Mucosa of rectum (tissue), 2 donors: ENCODE measurements around the gene FAM131B.

ENCODE experiments used
- H3K27ac ChIP-seq, 2 donors: one replicate each; pipeline ENCODE4 v1.7.0; 2013; ENCODE audit warnings: inconsistent platforms in 2 of 2, low read depth in 2 of 2, low read length in 2 of 2
- H3K27me3 ChIP-seq, 2 donors: one replicate each; pipeline ENCODE4 v1.7.0; 2013; ENCODE audit warnings: low read length in 2 of 2; ENCODE audit not compliant: control insufficient read depth in 2 of 2, insufficient read depth in 2 of 2
- H3K36me3 ChIP-seq, 2 donors: one replicate each; pipeline ENCODE4 v1.7.0; 2013; ENCODE audit warnings: low read length in 2 of 2; ENCODE audit not compliant: control insufficient read depth in 2 of 2, insufficient read depth in 2 of 2
- H3K4me1 ChIP-seq, 2 donors: one replicate each; pipeline ENCODE4 v1.7.0; 2013; ENCODE audit warnings: low read length in 2 of 2, mild to moderate bottlenecking in 1 of 2; ENCODE audit not compliant: control insufficient read depth in 2 of 2, insufficient read depth in 2 of 2
- H3K4me3 ChIP-seq, 2 donors: one replicate each; pipeline ENCODE4 v1.7.0; 2013; ENCODE audit warnings: low read length in 2 of 2
- H3K9ac ChIP-seq, 2 donors: one replicate each; pipeline ENCODE4 v1.7.0; 2013; ENCODE audit warnings: low read length in 2 of 2, low read depth in 1 of 2, mild to moderate bottlenecking in 1 of 2
- H3K9me3 ChIP-seq, 2 donors: one replicate each; pipeline ENCODE4 v1.7.0; 2013; ENCODE audit warnings: low read length in 2 of 2; ENCODE audit not compliant: control insufficient read depth in 2 of 2
- donor health status: healthy.
- donor health status: Normal muscosa, but diverticular disease.

FAM131B gene

GRCh38 chr7:143372070-143372469 lies 9.6 kb upstream of the FAM131B start:
- Histone ChIP-seq H3K9ac (no peak overlapping the region), H3K27ac (peak overlapping the region; percentile 40 to 61), H3K36me3 (no peaks in the 10 kb centered on the region), H3K4me1 (peaks cover 15 to 46% of the 10 kb centered on the region in 2 donors), H3K9me3 (no peaks in the 10 kb centered on the region), H3K27me3 (no peaks in the 10 kb centered on the region), H3K4me3 (no peak overlapping the region)

DNA sequence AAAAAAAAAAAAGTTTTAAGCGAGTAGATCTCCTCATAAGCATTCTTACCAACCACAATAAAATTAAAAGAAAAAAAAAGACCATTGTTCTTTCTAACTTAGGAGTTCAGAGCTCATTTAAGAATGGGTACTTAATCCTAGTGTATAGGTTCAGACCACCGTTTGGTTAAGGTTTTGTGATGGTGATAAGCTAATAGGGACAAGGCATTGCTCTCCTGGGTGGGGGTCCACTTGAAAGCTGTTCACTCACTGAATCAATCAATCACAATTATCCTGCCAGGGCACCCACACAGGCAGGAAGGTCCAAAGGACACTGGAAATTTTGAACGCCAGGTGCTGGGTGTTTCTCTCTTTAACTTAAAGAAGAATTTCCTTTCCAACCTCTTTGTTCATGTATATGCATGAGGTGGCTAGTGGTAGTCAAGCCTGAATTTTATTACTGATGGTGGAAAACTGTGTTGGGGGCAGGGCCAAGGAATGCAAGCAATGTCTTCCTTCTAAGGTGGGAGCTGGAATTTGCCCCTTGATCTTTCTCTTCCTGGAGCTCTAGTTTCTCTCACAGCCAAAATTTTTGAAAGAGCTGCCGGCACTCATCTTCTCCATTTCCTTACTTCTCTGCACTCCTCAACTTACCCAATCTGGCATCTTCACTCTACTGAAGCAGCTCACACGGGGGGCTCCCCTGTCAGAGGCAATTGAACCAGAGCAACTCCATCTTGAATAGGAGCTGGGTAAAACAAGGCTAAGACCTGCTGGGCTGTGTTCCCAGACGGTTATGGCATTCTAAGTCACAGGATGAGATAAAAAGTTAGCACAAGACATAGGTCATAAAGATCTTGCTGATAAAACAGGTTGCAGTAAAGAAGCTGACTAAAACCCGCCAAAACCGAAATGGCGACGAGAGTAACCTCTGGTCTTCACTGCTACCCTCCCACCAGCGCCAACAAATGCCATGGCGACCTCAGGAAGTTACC lies 7.5 kb upstream of the FAM131B start:
- H3K27ac ChIP-seq, result peak overlapping the region; percentile 73 to 74
- no peak overlapping the region for H3K9ac ChIP-seq
- no peaks in the 10 kb centered on the region for H3K9me3 ChIP-seq
- H3K4me3 ChIP-seq, result no peak overlapping the region
- peaks cover 15 to 39% of the 10 kb centered on the region in 2 donors for H3K4me1 ChIP-seq
- H3K36me3 ChIP-seq, result no peaks in the 10 kb centered on the region
- H3K27me3 ChIP-seq, result no peaks in the 10 kb centered on the region

DNA sequence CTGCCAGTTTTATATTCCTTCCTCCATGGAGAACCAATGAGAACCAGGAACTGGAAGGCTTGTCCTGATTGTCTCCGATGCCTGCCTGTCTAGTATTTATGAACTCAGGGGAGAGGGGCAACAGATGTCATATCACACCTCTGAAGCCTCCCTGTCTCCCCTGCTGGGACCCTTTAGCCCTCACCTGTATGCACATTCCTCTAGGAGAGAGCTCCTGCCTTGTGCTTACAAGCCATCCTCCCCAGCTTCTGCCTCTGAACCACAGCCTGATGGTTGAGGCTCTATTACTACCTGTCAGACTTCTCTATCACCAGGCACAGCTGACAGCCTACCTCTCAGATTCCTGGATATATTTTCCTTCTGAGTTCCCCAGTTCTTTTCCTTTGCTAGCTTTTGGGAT lies 5.9 kb upstream of the FAM131B start:
- peaks cover 0 to under 1% of the 10 kb centered on the region in 2 donors for H3K9me3 ChIP-seq
- H3K27ac ChIP-seq, result peak overlapping the region; percentile 35 to 67
- H3K36me3 ChIP-seq, result no peaks in the 10 kb centered on the region
- peaks cover 4 to 5% of the 10 kb centered on the region in 2 donors for H3K27me3 ChIP-seq
- H3K9ac ChIP-seq, result no peak overlapping the region
- H3K4me3 ChIP-seq, result no peak overlapping the region
- H3K4me1 ChIP-seq, result peaks cover 15 to 39% of the 10 kb centered on the region in 2 donors

DNA sequence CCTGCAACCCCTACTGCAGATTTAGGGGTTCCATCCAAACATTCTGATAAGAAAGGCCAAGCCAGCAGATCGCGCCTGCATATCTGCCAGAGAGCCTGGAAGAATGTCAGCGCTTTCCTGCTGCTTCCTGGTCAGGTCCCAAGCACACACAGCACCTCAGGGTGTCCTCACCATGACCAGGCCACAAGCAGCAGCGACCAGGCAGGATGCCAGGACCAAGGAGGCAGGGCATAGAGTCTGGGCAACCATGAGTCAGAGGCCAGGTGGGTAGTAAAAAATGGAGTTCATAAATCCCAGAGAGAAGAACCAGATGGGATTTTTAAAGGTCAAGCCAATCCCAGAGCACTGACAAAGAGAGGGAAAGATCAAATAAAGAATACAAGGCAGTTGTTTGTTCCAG lies 5.5 kb upstream of the FAM131B start:
- no peak overlapping the region for H3K4me3 ChIP-seq
- peaks cover 0 to 2% of the 10 kb centered on the region in 2 donors for H3K9me3 ChIP-seq

DNA sequence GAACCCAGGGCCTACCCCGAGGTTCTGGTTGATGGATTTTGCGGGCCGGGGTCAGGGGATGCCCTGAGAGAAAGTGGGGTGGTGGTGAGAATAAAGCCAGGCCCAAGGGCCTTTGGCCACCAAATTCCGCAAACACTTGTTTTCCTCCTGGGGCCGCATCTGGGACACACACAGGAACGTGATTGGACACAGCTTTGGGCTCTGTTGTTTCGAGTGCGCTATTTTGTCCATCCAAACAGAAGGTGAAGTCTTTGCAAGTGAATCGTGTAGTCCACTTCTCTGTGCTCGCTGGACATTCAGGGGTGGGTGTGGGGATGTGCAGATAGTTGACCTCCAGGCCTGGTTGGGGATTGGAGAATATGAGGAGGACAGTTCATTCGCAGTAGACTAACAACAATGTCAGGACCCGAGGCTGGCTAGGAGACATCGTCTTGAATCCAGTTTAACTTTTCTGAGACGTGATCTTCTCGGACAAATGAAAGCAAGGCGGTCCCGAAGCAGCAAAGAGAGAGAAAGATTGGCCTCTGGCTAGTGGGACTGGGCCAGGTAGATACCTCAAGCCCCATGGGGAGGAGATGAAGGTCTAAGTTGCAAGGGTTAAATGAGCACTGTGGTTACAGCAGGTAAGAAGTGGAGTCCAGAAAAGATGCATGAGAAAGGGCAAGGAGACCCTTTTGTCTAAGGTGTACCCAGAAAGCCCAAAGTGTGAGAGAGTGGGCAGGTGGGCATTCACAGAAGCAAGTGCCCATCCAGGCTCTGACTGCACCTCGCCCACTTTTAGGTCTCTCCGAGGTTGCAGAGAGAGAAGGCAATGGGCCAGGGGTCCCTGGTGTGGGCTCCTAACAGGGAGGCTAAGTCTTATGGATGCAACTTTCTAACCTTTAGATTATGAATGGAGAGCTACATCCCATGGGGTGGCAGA lies 764 bp upstream of the FAM131B start:
- Histone ChIP-seq H3K4me1 (peaks cover 3 to 12% of the 10 kb centered on the region in 2 donors), H3K27me3 (peaks cover 20 to 23% of the 10 kb centered on the region in 2 donors), H3K27ac (no peak overlapping the region), H3K9ac (no peak overlapping the region), H3K36me3 (no peaks in the 10 kb centered on the region), H3K4me3 (peak overlapping the region in 1 of 2 donors; percentile 13), H3K9me3 (peaks cover 0 to 2% of the 10 kb centered on the region in 2 donors)

More for the DNA sequence above, 5.5 kb upstream of the FAM131B start:
- Histone ChIP-seq H3K27ac (peak overlapping the region; percentile 35 to 67), H3K27me3 (peaks cover 8 to 9% of the 10 kb centered on the region in 2 donors), H3K9ac (no peak overlapping the region), H3K36me3 (no peaks in the 10 kb centered on the region), H3K4me1 (peaks cover 15 to 39% of the 10 kb centered on the region in 2 donors)

- H3K27me3 ChIP-seq, result peaks cover 20 to 23% of the 10 kb centered on the region in 2 donors
- no peak overlapping the region for H3K27ac ChIP-seq
- peaks cover 0 to 4% of the 10 kb centered on the region in 2 donors for H3K4me1 ChIP-seq
Measured at GRCh38 chr7:143361552-143362130, 872 bp downstream of the FAM131B start.

GRCh38 chr7:143360788-143361551 lies 1.5 kb downstream of the FAM131B start:
- Histone ChIP-seq H3K4me3 (no peak overlapping the region), H3K4me1 (peaks cover 0 to 4% of the 10 kb centered on the region in 2 donors), H3K9ac (no peak overlapping the region), H3K9me3 (peaks cover 0 to 2% of the 10 kb centered on the region in 2 donors), H3K27ac (no peak overlapping the region), H3K27me3 (peaks cover 20 to 23% of the 10 kb centered on the region in 2 donors), H3K36me3 (no peaks in the 10 kb centered on the region)

More at GRCh38 chr7:143361552-143362130, 872 bp downstream of the FAM131B start:
- no peak overlapping the region for H3K9ac ChIP-seq
- H3K9me3 ChIP-seq, result peaks cover 0 to 2% of the 10 kb centered on the region in 2 donors
- no peaks in the 10 kb centered on the region for H3K36me3 ChIP-seq
- peak overlapping the region; percentile 56 to 61 for H3K4me3 ChIP-seq

- Histone ChIP-seq H3K27ac (no peak overlapping the region), H3K9me3 (peaks cover 0 to 2% of the 10 kb centered on the region in 2 donors), H3K4me3 (no peak overlapping the region), H3K4me1 (peaks cover 0 to 4% of the 10 kb centered on the region in 2 donors), H3K9ac (no peak overlapping the region), H3K27me3 (peaks cover 20 to 23% of the 10 kb centered on the region in 2 donors), H3K36me3 (no peaks in the 10 kb centered on the region)
Measured at GRCh38 chr7:143359771-143360353, 2.7 kb downstream of the FAM131B start.

DNA sequence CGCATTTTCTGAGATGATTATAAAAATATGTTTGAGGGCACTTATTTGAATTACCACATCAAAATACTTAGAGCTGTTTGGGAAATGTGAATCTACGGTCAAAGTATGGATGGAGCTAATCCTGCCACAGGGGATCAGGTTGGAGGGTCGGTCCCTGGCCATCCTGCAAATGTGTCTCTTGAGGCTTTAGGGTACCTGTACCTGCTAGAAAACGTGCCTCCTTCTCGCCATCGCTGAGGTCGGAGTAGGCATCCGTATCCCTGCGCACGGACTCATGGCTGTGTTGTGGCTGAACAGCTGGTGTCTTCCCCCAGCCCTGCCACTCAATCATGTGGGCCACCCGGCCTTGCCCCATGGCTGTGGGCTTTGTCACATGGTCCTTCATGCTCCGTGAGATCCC lies 3.9 kb downstream of the FAM131B start:
- Histone ChIP-seq H3K4me1 (peaks cover 0 to 4% of the 10 kb centered on the region in 2 donors), H3K9me3 (peaks cover 0 to 2% of the 10 kb centered on the region in 2 donors), H3K36me3 (no peaks in the 10 kb centered on the region), H3K27ac (no peak overlapping the region), H3K9ac (no peak overlapping the region), H3K4me3 (no peak overlapping the region), H3K27me3 (peaks cover 18 to 21% of the 10 kb centered on the region in 2 donors)
